ENCODE results near the gene KHDC1L.
"Not testable (repeated sequence)": the region's sequence is repeated elsewhere in the genome, so short reads cannot be mapped to it uniquely, and the experiment has no call there.

The KHDC1L gene

GRCh38 chr6:73204252-73204651 lies 21.0 kb downstream of the KHDC1L start:
- no peak for DNase-seq

- no peak for DNase-seq
Observed at GRCh38 chr6:73203098-73203497, 22.2 kb downstream of the KHDC1L start.

GRCh38 chr6:73200735-73201134 lies 24.6 kb downstream of the KHDC1L start:
- DNase-seq, result no peak

- DNase-seq, result no peak
Observed at GRCh38 chr6:73200247-73200646, 25.0 kb downstream of the KHDC1L start.

GRCh38 chr6:73194744-73195143 lies 30.6 kb downstream of the KHDC1L start:
- no peak for DNase-seq

- DNase-seq, result not testable (repeated sequence)
Observed at GRCh38 chr6:73193302-73193701, 32.0 kb downstream of the KHDC1L start.

GRCh38 chr6:73182021-73182607 lies 43.2 kb downstream of the KHDC1L start:
- DNase-seq, result no peak

- DNase-seq, result no peak
Observed at GRCh38 chr6:73180763-73181619, 44.3 kb downstream of the KHDC1L start.

GRCh38 chr6:73180076-73180738 lies 45.1 kb downstream of the KHDC1L start:
- no peak for DNase-seq

- DNase-seq, result no peak
Observed at GRCh38 chr6:73177221-73177944, 47.9 kb downstream of the KHDC1L start.

- DNase-seq, result no peak
Observed at GRCh38 chr6:73176057-73176456, 49.2 kb downstream of the KHDC1L start.

- DNase-seq, result no peak
Observed at GRCh38 chr6:73174646-73175045, 50.6 kb downstream of the KHDC1L start.
